Activated naive CD4-positive, alpha-beta T cell treated with anti-CD3 and anti-CD28 coated beads, Interleukin-2, amount 10 ng/mL, durations not matched to agents 7 days and 5 days (primary cell): ENCODE data around the gene ZC3H7B.
"Not testable (repeated sequence)": the region's sequence is repeated elsewhere in the genome, so short reads cannot be mapped to it uniquely, and the experiment has no call there.

Experiments
- CTCF ChIA-PET: fragments of 350-600 bp; sonication (Branson Sonifier 250); formaldehyde crosslinking; loops from one replicate; lab custom pipeline; 2021; ENCODE audit warnings: antibody characterized with exemption; lab: Charles Lee
- DNase-seq: peaks from one replicate; pipeline ENCODE4 v3.0.0-alpha.2; 2020
- H3K27ac Mint-ChIP-seq: one replicate; pipeline ENCODE4 v1.8.0; 2021; ENCODE audit warnings: mild to moderate bottlenecking, moderate library complexity, mixed read lengths
- H3K27me3 Mint-ChIP-seq: one replicate; pipeline ENCODE4 v1.8.0; 2021; ENCODE audit warnings: mild to moderate bottlenecking, mixed read lengths
- H3K36me3 Mint-ChIP-seq: one replicate; pipeline ENCODE4 v1.8.0; 2021; ENCODE audit warnings: mixed read lengths
- H3K4me1 Mint-ChIP-seq: one replicate; pipeline ENCODE4 v1.8.0; 2021; ENCODE audit warnings: mixed read lengths
- H3K4me3 Mint-ChIP-seq: one replicate; pipeline ENCODE4 v1.8.0; 2021; ENCODE audit warnings: mild to moderate bottlenecking, moderate library complexity, mixed read lengths
- H3K9me3 Mint-ChIP-seq: one replicate; pipeline ENCODE4 v1.8.0; 2021; ENCODE audit warnings: mixed read lengths

The ZC3H7B gene

GRCh38 chr22:41271787-41272186 is 29.5 kb upstream of the ZC3H7B start:
- H3K27me3 Mint-ChIP-seq, result no peaks in the 10 kb centered on the region
- no peak overlapping the region for H3K4me3 Mint-ChIP-seq
- CTCF ChIA-PET, result no interaction called here
- DNase-seq, result no peak
- H3K27ac Mint-ChIP-seq, result no peak overlapping the region
- H3K4me1 Mint-ChIP-seq, result no peaks in the 10 kb centered on the region
- peaks cover 55% of the 10 kb centered on the region for H3K36me3 Mint-ChIP-seq
- no peaks in the 10 kb centered on the region for H3K9me3 Mint-ChIP-seq

GRCh38 chr22:41273128-41273527 is 28.2 kb upstream of the ZC3H7B start:
- H3K4me3 Mint-ChIP-seq, result no peak overlapping the region

GRCh38 chr22:41274856-41275255 is 26.5 kb upstream of the ZC3H7B start:
- no peak overlapping the region for H3K4me3 Mint-ChIP-seq
- DNase-seq, result no peak
- H3K9me3 Mint-ChIP-seq, result no peaks in the 10 kb centered on the region
- no peaks in the 10 kb centered on the region for H3K4me1 Mint-ChIP-seq
- CTCF ChIA-PET, result no interaction called here
- no peak overlapping the region for H3K27ac Mint-ChIP-seq
- H3K36me3 Mint-ChIP-seq, result peaks cover 54% of the 10 kb centered on the region
- H3K27me3 Mint-ChIP-seq, result no peaks in the 10 kb centered on the region

More at GRCh38 chr22:41273128-41273527, 28.2 kb upstream of the ZC3H7B start:
- H3K36me3 Mint-ChIP-seq, result peaks cover 55% of the 10 kb centered on the region
- CTCF ChIA-PET, result no interaction called here
- H3K27ac Mint-ChIP-seq, result no peak overlapping the region
- no peaks in the 10 kb centered on the region for H3K4me1 Mint-ChIP-seq
- H3K9me3 Mint-ChIP-seq, result no peaks in the 10 kb centered on the region
- no peak for DNase-seq
- H3K27me3 Mint-ChIP-seq, result no peaks in the 10 kb centered on the region

- Mint-ChIP-seq H3K36me3 (peaks cover 41% of the 10 kb centered on the region), H3K4me3 (no peak overlapping the region), H3K9me3 (no peaks in the 10 kb centered on the region), H3K27ac (peak overlapping the region; percentile 68), H3K27me3 (no peaks in the 10 kb centered on the region), H3K4me1 (peaks cover 21% of the 10 kb centered on the region)
- CTCF ChIA-PET, result no interaction called here
- DNase-seq, result no peak
Measured at GRCh38 chr22:41280065-41280464, 21.3 kb upstream of the ZC3H7B start.

GRCh38 chr22:41280854-41281253 is 20.5 kb upstream of the ZC3H7B start:
- H3K4me3 Mint-ChIP-seq, result no peak overlapping the region
- H3K4me1 Mint-ChIP-seq, result peaks cover 24% of the 10 kb centered on the region
- peak overlapping the region; percentile 28 for H3K27ac Mint-ChIP-seq
- H3K9me3 Mint-ChIP-seq, result no peaks in the 10 kb centered on the region
- CTCF ChIA-PET, result no interaction called here
- DNase-seq, result no peak
- no peaks in the 10 kb centered on the region for H3K27me3 Mint-ChIP-seq
- peaks cover 39% of the 10 kb centered on the region for H3K36me3 Mint-ChIP-seq

GRCh38 chr22:41284465-41284864 is 16.9 kb upstream of the ZC3H7B start:
- H3K27ac Mint-ChIP-seq, result peak overlapping the region; percentile 100
- peaks cover 24% of the 10 kb centered on the region for H3K36me3 Mint-ChIP-seq
- no peaks in the 10 kb centered on the region for H3K9me3 Mint-ChIP-seq
- CTCF ChIA-PET, result no interaction called here
- H3K4me3 Mint-ChIP-seq, result peak overlapping the region; percentile 96
- DNase-seq, result no peak
- no peaks in the 10 kb centered on the region for H3K27me3 Mint-ChIP-seq
- peaks cover 41% of the 10 kb centered on the region for H3K4me1 Mint-ChIP-seq

GRCh38 chr22:41285441-41285819 is 15.9 kb upstream of the ZC3H7B start:
- Mint-ChIP-seq H3K9me3 (no peaks in the 10 kb centered on the region), H3K4me1 (peaks cover 41% of the 10 kb centered on the region), H3K36me3 (peaks cover 22% of the 10 kb centered on the region), H3K27ac (peak overlapping the region; percentile 100), H3K27me3 (no peaks in the 10 kb centered on the region), H3K4me3 (peak overlapping the region; percentile 96)
- peak; percentile 87 for DNase-seq
- CTCF ChIA-PET, result no interaction called here

- Mint-ChIP-seq H3K27me3 (no peaks in the 10 kb centered on the region), H3K9me3 (no peaks in the 10 kb centered on the region), H3K36me3 (peaks cover 16% of the 10 kb centered on the region), H3K4me3 (peak within 1 kb of the TSS; percentile 96), H3K4me1 (peaks cover 39% of the 10 kb centered on the region), H3K27ac (peak within 1 kb of the TSS; percentile 100)
- peak; percentile 99 for DNase-seq
- CTCF ChIA-PET, result interaction anchor here (1.2 kb wide), 1 partner anchor 48 kb away, joined by 4 read pairs; no protein-coding TSS in a partner anchor
Measured at GRCh38 chr22:41285820-41286638, 15.3 kb upstream of the ZC3H7B start, which contains the start of gene RANGAP1. Gene RANGAP1, minus strand, starts transcription at chr22:41286187. Its CDS starts 5,143 bp downstream, at chr22:41281044.

GRCh38 chr22:41286639-41287091 is 14.7 kb upstream of the ZC3H7B start:
- Mint-ChIP-seq H3K27ac (peak overlapping the region; percentile 100), H3K27me3 (no peaks in the 10 kb centered on the region), H3K4me1 (peaks cover 39% of the 10 kb centered on the region), H3K9me3 (no peaks in the 10 kb centered on the region), H3K4me3 (peak overlapping the region; percentile 96), H3K36me3 (peaks cover 13% of the 10 kb centered on the region)
- CTCF ChIA-PET, result interaction anchor here (1.2 kb wide), 1 partner anchor 49 kb away, joined by 4 read pairs; no protein-coding TSS in a partner anchor
- peak; percentile 65 for DNase-seq

- no peaks in the 10 kb centered on the region for H3K27me3 Mint-ChIP-seq
- H3K9me3 Mint-ChIP-seq, result no peaks in the 10 kb centered on the region
- H3K4me1 Mint-ChIP-seq, result peaks cover 32% of the 10 kb centered on the region
- H3K4me3 Mint-ChIP-seq, result peak overlapping the region; percentile 58
- DNase-seq, result no peak
- peak overlapping the region; percentile 86 for H3K27ac Mint-ChIP-seq
- H3K36me3 Mint-ChIP-seq, result peaks cover 6% of the 10 kb centered on the region
- CTCF ChIA-PET, result no interaction called here
Measured at GRCh38 chr22:41288245-41288946, 12.9 kb upstream of the ZC3H7B start.

- H3K4me3 Mint-ChIP-seq, result no peak overlapping the region
- H3K27me3 Mint-ChIP-seq, result no peaks in the 10 kb centered on the region
- H3K27ac Mint-ChIP-seq, result peak overlapping the region; percentile 31
- CTCF ChIA-PET, result no interaction called here
- DNase-seq, result no peak
- peaks cover 2% of the 10 kb centered on the region for H3K36me3 Mint-ChIP-seq
- no peaks in the 10 kb centered on the region for H3K9me3 Mint-ChIP-seq
- H3K4me1 Mint-ChIP-seq, result peaks cover 23% of the 10 kb centered on the region
Measured at GRCh38 chr22:41289671-41290070, 11.7 kb upstream of the ZC3H7B start.

GRCh38 chr22:41290262-41291221 is 10.8 kb upstream of the ZC3H7B start:
- no peak overlapping the region for H3K4me3 Mint-ChIP-seq
- CTCF ChIA-PET, result no interaction called here
- no peaks in the 10 kb centered on the region for H3K36me3 Mint-ChIP-seq
- no peak overlapping the region for H3K27ac Mint-ChIP-seq
- H3K4me1 Mint-ChIP-seq, result peaks cover 18% of the 10 kb centered on the region
- no peaks in the 10 kb centered on the region for H3K9me3 Mint-ChIP-seq
- DNase-seq, result no peak
- H3K27me3 Mint-ChIP-seq, result no peaks in the 10 kb centered on the region

GRCh38 chr22:41294816-41295215 is 6.5 kb upstream of the ZC3H7B start:
- H3K9me3 Mint-ChIP-seq, H3K27me3 Mint-ChIP-seq, CTCF ChIA-PET, H3K36me3 Mint-ChIP-seq, H3K27ac Mint-ChIP-seq, DNase-seq, H3K4me1 Mint-ChIP-seq, H3K4me3 Mint-ChIP-seq: not testable (repeated sequence)
